Hepatocyte (in vitro differentiated cells): ENCODE results near the gene MORC2. TPM values are rescaled to one million over a fixed set of nuclear protein-coding genes. Genes with fewer than 3 reads are reported as not detected.

Experiments used
- DNase-seq: peaks from one replicate; pipeline ENCODE4 v3.0.0-alpha.2; 2016; ENCODE audit warnings: low spot score
- H2AFZ ChIP-seq: fragments of 200-600 bp; sonication (generic); 2 replicates; pipeline ENCODE4 v1.6.0; 2016; ENCODE audit warnings: antibody characterized with exemption, mild to moderate bottlenecking
- H3K27ac ChIP-seq: fragments of 200-600 bp; sonication (generic); 2 replicates; pipeline ENCODE4 v1.5.1; 2016; ENCODE audit warnings: mild to moderate bottlenecking
- H3K27me3 ChIP-seq: fragments of 200-600 bp; sonication (generic); 2 replicates; pipeline ENCODE4 v1.6.1; 2016
- H3K36me3 ChIP-seq: fragments of 200-600 bp; sonication (generic); replicated peaks from 2 replicates; pipeline ENCODE4 v1.5.1; 2016; ENCODE audit warnings: low read depth; ENCODE audit not compliant: insufficient read depth
- H3K4me1 ChIP-seq: fragments of 200-600 bp; sonication (generic); 2 replicates; pipeline ENCODE4 v1.5.1; 2016; ENCODE audit warnings: mild to moderate bottlenecking, moderate library complexity; ENCODE audit not compliant: insufficient read depth
- H3K4me2 ChIP-seq: fragments of 200-600 bp; sonication (generic); 2 replicates; pipeline ENCODE4 v1.6.0; 2016
- H3K4me3 ChIP-seq: fragments of 200-600 bp; sonication (generic); 2 replicates; pipeline ENCODE4 v1.5.1; 2016; ENCODE audit warnings: mild to moderate bottlenecking
- H3K79me2 ChIP-seq: fragments of 200-600 bp; sonication (generic); 2 replicates; pipeline ENCODE4 v1.6.0; 2017; ENCODE audit warnings: mild to moderate bottlenecking
- H3K9me2 ChIP-seq: fragments of 200-600 bp; sonication (generic); replicated peaks from 2 replicates; pipeline ENCODE4 v1.6.0; 2017; ENCODE audit warnings: mild to moderate bottlenecking; ENCODE audit not compliant: insufficient read depth
- H3K9me3 ChIP-seq: fragments of 200-600 bp; sonication (generic); 2 replicates; pipeline ENCODE4 v1.5.1; 2016; ENCODE audit warnings: low read depth, mild to moderate bottlenecking
- H4K20me1 ChIP-seq: fragments of 200-600 bp; sonication (generic); 2 replicates; pipeline ENCODE4 v1.6.0; 2016; ENCODE audit warnings: mild to moderate bottlenecking; ENCODE audit not compliant: insufficient read depth, poor library complexity, severe bottlenecking
- EZH2 ChIP-seq: fragments of 200-600 bp; sonication (generic); IDR thresholded peaks from 2 replicates; pipeline ENCODE4 v1.6.1; 2016; ENCODE audit warnings: antibody characterized with exemption, mild to moderate bottlenecking, borderline replicate concordance
- EZH2phosphoT487 ChIP-seq: fragments of 200-600 bp; sonication (generic); IDR thresholded peaks from one replicate; pipeline ENCODE4 v1.6.1; 2018; ENCODE audit warnings: antibody characterized with exemption, mild to moderate bottlenecking, low read depth, moderate library complexity; ENCODE audit not compliant: unreplicated experiment, severe bottlenecking
- WGBS: methylation state at CpG from one replicate; pipeline ENCODE4 v1.1.6; 2016; ENCODE audit warnings: low lambda C conversion rate; ENCODE audit errors: missing lambda C conversion rate; 5-methylcytosine and 5-hydroxymethylcytosine counted together
- polyA plus RNA-seq: library from polyadenylated mRNA; unstranded; fragments of >200 nt; fragmentation: Nextera tagmentation; extraction: Ambion mirVana; gene quantifications from 2 replicates; pipeline ENCODE4 v1.2.1, GENCODE V29; 2016
- total RNA-seq: library from RNA; depleted of rRNA; stranded (reverse); fragments of >200 nt; gene quantifications from 2 replicates; pipeline ENCODE4 v1.2.3, GENCODE V29; 2014
- TF ChIP-seq, protein P1 (sequence below): fragments of 200-600 bp; sonication (generic); IDR thresholded peaks from 2 replicates; pipeline ENCODE4 v1.5.1; 2016; ENCODE audit warnings: antibody characterized with exemption, mild to moderate bottlenecking; ENCODE audit not compliant: poor library complexity

The MORC2 gene
- total and polyA plus RNA-seq, 2 experiments from 2014 or later = 15.6 to 24.0 TPM

DNA sequence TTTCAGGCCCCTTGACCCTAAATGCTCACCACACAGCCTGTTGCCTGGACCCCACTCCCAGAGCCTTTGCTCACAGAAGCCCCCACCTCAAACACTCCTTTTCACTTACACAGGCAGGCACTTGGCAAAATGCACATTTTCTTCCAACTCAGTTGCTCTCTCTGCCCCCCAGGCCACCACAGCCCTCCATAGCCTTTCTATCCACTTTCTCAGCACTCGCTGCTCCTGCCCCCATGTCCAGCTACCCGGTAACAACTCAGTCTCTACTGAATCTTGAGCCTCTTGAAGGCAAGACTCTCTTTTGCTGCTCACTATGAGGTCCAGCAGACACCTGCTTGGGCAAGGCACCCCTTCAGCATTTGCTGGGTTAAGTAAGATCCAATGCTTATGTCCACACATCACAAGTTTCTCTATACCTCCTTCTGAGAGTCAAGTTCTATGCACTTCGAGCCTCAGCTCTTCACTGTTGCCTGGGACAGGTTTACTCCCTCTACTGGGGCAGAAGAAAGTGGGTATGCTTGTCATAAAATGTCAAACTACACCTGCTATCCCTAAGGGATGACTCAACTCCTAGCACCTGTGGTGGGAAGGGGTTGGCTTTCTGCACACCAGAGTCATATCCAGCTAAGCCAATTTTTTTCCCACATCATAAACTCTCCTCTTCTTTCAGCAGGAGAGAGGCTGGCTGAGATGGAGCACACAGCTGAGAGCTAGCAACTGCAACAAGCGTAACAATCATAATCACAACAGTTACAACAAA, 36.9 kb downstream of the MORC2 start:
- TF ChIP-seq EZH2phosphoT487 = no peak
- TF ChIP-seq, protein P1, sequence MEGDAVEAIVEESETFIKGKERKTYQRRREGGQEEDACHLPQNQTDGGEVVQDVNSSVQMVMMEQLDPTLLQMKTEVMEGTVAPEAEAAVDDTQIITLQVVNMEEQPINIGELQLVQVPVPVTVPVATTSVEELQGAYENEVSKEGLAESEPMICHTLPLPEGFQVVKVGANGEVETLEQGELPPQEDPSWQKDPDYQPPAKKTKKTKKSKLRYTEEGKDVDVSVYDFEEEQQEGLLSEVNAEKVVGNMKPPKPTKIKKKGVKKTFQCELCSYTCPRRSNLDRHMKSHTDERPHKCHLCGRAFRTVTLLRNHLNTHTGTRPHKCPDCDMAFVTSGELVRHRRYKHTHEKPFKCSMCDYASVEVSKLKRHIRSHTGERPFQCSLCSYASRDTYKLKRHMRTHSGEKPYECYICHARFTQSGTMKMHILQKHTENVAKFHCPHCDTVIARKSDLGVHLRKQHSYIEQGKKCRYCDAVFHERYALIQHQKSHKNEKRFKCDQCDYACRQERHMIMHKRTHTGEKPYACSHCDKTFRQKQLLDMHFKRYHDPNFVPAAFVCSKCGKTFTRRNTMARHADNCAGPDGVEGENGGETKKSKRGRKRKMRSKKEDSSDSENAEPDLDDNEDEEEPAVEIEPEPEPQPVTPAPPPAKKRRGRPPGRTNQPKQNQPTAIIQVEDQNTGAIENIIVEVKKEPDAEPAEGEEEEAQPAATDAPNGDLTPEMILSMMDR = no peak
- no peak for TF ChIP-seq EZH2
- H3K79me2 ChIP-seq = no peaks in the 10 kb centered on the region
- no peak overlapping the region for H2AFZ ChIP-seq
- no peaks in the 10 kb centered on the region for H3K36me3 ChIP-seq
- no peaks in the 10 kb centered on the region for H3K9me2 ChIP-seq
- no peak overlapping the region for H3K4me2 ChIP-seq
- H4K20me1 ChIP-seq = no peaks in the 10 kb centered on the region
- no peak for DNase-seq
- H3K27ac ChIP-seq = no peak overlapping the region
- H3K4me1 ChIP-seq = no peaks in the 10 kb centered on the region
- no peaks in the 10 kb centered on the region for H3K27me3 ChIP-seq
- no peak overlapping the region for H3K4me3 ChIP-seq
- no peaks in the 10 kb centered on the region for H3K9me3 ChIP-seq
- 100% methylated on average over 4 of the region's 4 CpGs for WGBS

DNA sequence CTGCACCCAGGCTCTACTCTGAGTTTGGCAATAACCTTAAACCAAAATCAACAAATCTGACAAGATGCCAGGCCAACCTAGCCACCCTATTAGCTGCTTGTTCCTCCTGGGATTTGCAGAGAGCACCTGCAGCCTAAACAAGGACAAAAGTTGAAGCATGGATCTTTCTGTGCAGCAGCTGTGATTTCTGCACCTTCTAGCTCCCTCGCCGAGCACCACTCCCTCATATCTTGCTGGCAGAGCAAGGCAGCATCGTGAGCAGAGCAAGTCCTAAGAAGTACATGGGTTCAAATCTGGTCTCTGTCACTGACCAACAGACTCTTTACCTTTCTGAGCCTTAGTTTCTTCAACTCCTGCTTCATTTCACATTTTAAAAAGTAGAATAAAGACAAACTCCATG, 38.3 kb downstream of the MORC2 start:
- Histone ChIP-seq H3K36me3 (no peaks in the 10 kb centered on the region), H2AFZ (no peak overlapping the region), H3K4me3 (no peak overlapping the region), H4K20me1 (no peaks in the 10 kb centered on the region), H3K4me2 (no peak overlapping the region), H3K9me2 (no peaks in the 10 kb centered on the region), H3K27ac (no peak overlapping the region), H3K9me3 (no peaks in the 10 kb centered on the region), H3K4me1 (no peaks in the 10 kb centered on the region), H3K79me2 (no peaks in the 10 kb centered on the region), H3K27me3 (no peaks in the 10 kb centered on the region)
- 98% methylated on average over 3 of the region's 3 CpGs for WGBS
- TF ChIP-seq, protein P1 = no peak
- TF ChIP-seq EZH2phosphoT487 (no peak), EZH2 (no peak)
- no peak for DNase-seq

DNA sequence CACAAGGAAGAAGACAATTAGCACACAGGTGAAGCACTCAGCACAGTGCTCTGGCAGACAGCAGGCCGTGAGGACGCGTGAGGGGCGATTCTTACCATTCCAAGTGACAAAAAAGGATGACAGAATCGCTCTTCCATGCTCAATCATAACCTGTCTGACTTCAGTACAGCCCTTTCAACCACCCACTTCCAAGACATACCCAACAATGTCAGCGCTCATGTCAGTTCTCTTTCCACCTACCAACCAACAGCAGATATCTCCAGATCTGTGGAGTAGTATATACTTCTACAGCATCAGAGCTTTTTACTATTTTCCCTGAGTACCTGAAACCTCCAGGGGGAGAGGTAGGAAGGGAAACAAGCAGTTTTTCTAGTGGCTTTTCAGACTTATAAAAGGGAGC, 40.2 kb downstream of the MORC2 start:
- Histone ChIP-seq H3K9me2 (no peaks in the 10 kb centered on the region), H3K36me3 (no peaks in the 10 kb centered on the region)

More for the DNA sequence above, 40.2 kb downstream of the MORC2 start:
- DNase-seq = no peak
- Histone ChIP-seq H3K27me3 (no peaks in the 10 kb centered on the region), H3K9me3 (no peaks in the 10 kb centered on the region), H2AFZ (no peak overlapping the region), H3K79me2 (no peaks in the 10 kb centered on the region), H3K4me3 (no peak overlapping the region), H3K4me1 (no peaks in the 10 kb centered on the region), H3K27ac (no peak overlapping the region), H4K20me1 (no peaks in the 10 kb centered on the region), H3K4me2 (no peak overlapping the region)
- 96% methylated on average over 6 of the region's 6 CpGs for WGBS
- TF ChIP-seq, protein P1 = no peak
- no peak for TF ChIP-seq EZH2phosphoT487
- no peak for TF ChIP-seq EZH2
